Measurements from ENCODE around the gene SNX25. TPM values are rescaled to one million over a fixed set of nuclear protein-coding genes. Genes with fewer than 3 reads are reported as not detected.

The SNX25 gene
- total RNA-seq, 1 donor from 2014 or later = 29.5 TPM

GRCh38 chr4:185371702-185372101 is 162.3 kb downstream of the SNX25 start:
- H3K9me3 Mint-ChIP-seq (ENCODE audit: unreplicated experiment) = no peaks in the 10 kb centered on the region
- H3K4me1 Mint-ChIP-seq (ENCODE audit: low read depth, unreplicated experiment) = peaks cover 5% of the 10 kb centered on the region
- no peaks in the 10 kb centered on the region for H3K27me3 Mint-ChIP-seq (ENCODE audit: low read depth, unreplicated experiment)
- H3K36me3 Mint-ChIP-seq (ENCODE audit: low read depth, unreplicated experiment) = peaks cover 19% of the 10 kb centered on the region
- no peaks in the 10 kb centered on the region for H4K20me1 ChIP-seq (ENCODE audit: insufficient read depth, low read length)
- no peaks in the 10 kb centered on the region for H3K4me1 ChIP-seq (ENCODE audit: insufficient read depth, low read length)
- TF ChIP-seq EZH2 (IDR thresholded peaks at IDR 0.05; ENCODE audit: insufficient read depth, low read length) (no peak), CTCF (IDR thresholded peaks at IDR 0.05; ENCODE audit: insufficient read depth, low read depth, low read length) (no peak)
- no peak overlapping the region for H3K9ac ChIP-seq (ENCODE audit: low read length)
- H3K4me3 ChIP-seq (ENCODE audit: insufficient read depth, low read depth, low read length) = no peak overlapping the region
- H3K36me3 ChIP-seq (ENCODE audit: insufficient read depth, low read length) = peaks cover 12% of the 10 kb centered on the region
- FAIRE-seq = no peak
- DNase-seq (ENCODE audit: low read depth) = no peak
- no peak overlapping the region for H3K4me2 ChIP-seq (ENCODE audit: low read length)
- H3K79me2 ChIP-seq (ENCODE audit: insufficient read depth, low read length) = no peaks in the 10 kb centered on the region
- no peak overlapping the region for H3K27ac Mint-ChIP-seq (ENCODE audit: unreplicated experiment)
- H3K9me3 ChIP-seq (ENCODE audit: insufficient read depth, low read depth, low read length) = no peaks in the 10 kb centered on the region
- no peak overlapping the region for H3K27ac ChIP-seq (ENCODE audit: low read depth, low read length)
- H3K27me3 ChIP-seq (ENCODE audit: insufficient read depth, low read length) = no peaks in the 10 kb centered on the region
- no peak overlapping the region for H2AFZ ChIP-seq (ENCODE audit: low read depth, low read length)
- no peak overlapping the region for H3K4me3 Mint-ChIP-seq (ENCODE audit: unreplicated experiment)

GRCh38 chr4:185374027-185374426 is 164.6 kb downstream of the SNX25 start:
- Histone ChIP-seq H3K79me2 (ENCODE audit: insufficient read depth, low read length) (no peaks in the 10 kb centered on the region), H3K36me3 (ENCODE audit: insufficient read depth, low read length) (peaks cover 12% of the 10 kb centered on the region), H3K27me3 (ENCODE audit: insufficient read depth, low read length) (no peaks in the 10 kb centered on the region), H3K27ac (ENCODE audit: low read depth, low read length) (no peak overlapping the region), H4K20me1 (ENCODE audit: insufficient read depth, low read length) (no peaks in the 10 kb centered on the region), H3K4me1 (ENCODE audit: insufficient read depth, low read length) (no peaks in the 10 kb centered on the region), H3K4me2 (ENCODE audit: low read length) (no peak overlapping the region), H3K9ac (ENCODE audit: low read length) (no peak overlapping the region), H2AFZ (ENCODE audit: low read depth, low read length) (no peak overlapping the region), H3K4me3 (ENCODE audit: insufficient read depth, low read depth, low read length) (no peak overlapping the region), H3K9me3 (ENCODE audit: insufficient read depth, low read depth, low read length) (no peaks in the 10 kb centered on the region)
- Mint-ChIP-seq H3K4me1 (ENCODE audit: low read depth, unreplicated experiment) (peaks cover 5% of the 10 kb centered on the region), H3K27me3 (ENCODE audit: low read depth, unreplicated experiment) (no peaks in the 10 kb centered on the region), H3K27ac (ENCODE audit: unreplicated experiment) (no peak overlapping the region), H3K36me3 (ENCODE audit: low read depth, unreplicated experiment) (peaks cover 28% of the 10 kb centered on the region), H3K4me3 (ENCODE audit: unreplicated experiment) (no peak overlapping the region), H3K9me3 (ENCODE audit: unreplicated experiment) (no peaks in the 10 kb centered on the region)
- TF ChIP-seq CTCF (IDR thresholded peaks at IDR 0.05; ENCODE audit: insufficient read depth, low read depth, low read length) (no peak), EZH2 (IDR thresholded peaks at IDR 0.05; ENCODE audit: insufficient read depth, low read length) (no peak)
- DNase-seq (ENCODE audit: low read depth) (no peak), FAIRE-seq (no peak)

GRCh38 chr4:185374573-185374972 is 165.2 kb downstream of the SNX25 start:
- H3K36me3 ChIP-seq (ENCODE audit: insufficient read depth, low read length) = peaks cover 12% of the 10 kb centered on the region
- Mint-ChIP-seq H3K4me1 (ENCODE audit: low read depth, unreplicated experiment) (peaks cover 2% of the 10 kb centered on the region), H3K27ac (ENCODE audit: unreplicated experiment) (no peak overlapping the region), H3K9me3 (ENCODE audit: unreplicated experiment) (no peaks in the 10 kb centered on the region), H3K27me3 (ENCODE audit: low read depth, unreplicated experiment) (no peaks in the 10 kb centered on the region), H3K4me3 (ENCODE audit: unreplicated experiment) (no peak overlapping the region), H3K36me3 (ENCODE audit: low read depth, unreplicated experiment) (peaks cover 28% of the 10 kb centered on the region)
- no peak for DNase-seq (ENCODE audit: low read depth)
- H4K20me1 ChIP-seq (ENCODE audit: insufficient read depth, low read length) = no peaks in the 10 kb centered on the region
- no peak overlapping the region for H2AFZ ChIP-seq (ENCODE audit: low read depth, low read length)
- H3K4me2 ChIP-seq (ENCODE audit: low read length) = no peak overlapping the region
- H3K79me2 ChIP-seq (ENCODE audit: insufficient read depth, low read length) = no peaks in the 10 kb centered on the region
- FAIRE-seq = no peak
- no peak overlapping the region for H3K4me3 ChIP-seq (ENCODE audit: insufficient read depth, low read depth, low read length)
- no peak overlapping the region for H3K9ac ChIP-seq (ENCODE audit: low read length)
- H3K27me3 ChIP-seq (ENCODE audit: insufficient read depth, low read length) = no peaks in the 10 kb centered on the region
- no peak overlapping the region for H3K27ac ChIP-seq (ENCODE audit: low read depth, low read length)
- H3K9me3 ChIP-seq (ENCODE audit: insufficient read depth, low read depth, low read length) = no peaks in the 10 kb centered on the region
- H3K4me1 ChIP-seq (ENCODE audit: insufficient read depth, low read length) = no peaks in the 10 kb centered on the region
- no peak for TF ChIP-seq EZH2 (IDR thresholded peaks at IDR 0.05; ENCODE audit: insufficient read depth, low read length)
- TF ChIP-seq CTCF (IDR thresholded peaks at IDR 0.05; ENCODE audit: insufficient read depth, low read depth, low read length) = no peak
